Fibroblast of skin of right quadriceps (primary cell): ENCODE measurements around the gene ARHGEF10L.

Experiments
- DNase-seq: peaks from one replicate; pipeline ENCODE4 v3.0.0-alpha.2; 2013

The ARHGEF10L gene

GRCh38 chr1:17665950-17666720 lies 126.6 kb downstream of the ARHGEF10L start:
- DNase-seq, result peak; percentile 18

GRCh38 chr1:17667641-17668040 lies 128.1 kb downstream of the ARHGEF10L start:
- DNase-seq, result no peak

- DNase-seq, result no peak
Observed at GRCh38 chr1:17668195-17668594, 128.7 kb downstream of the ARHGEF10L start.

- DNase-seq, result no peak
Observed at GRCh38 chr1:17668624-17669175, 129.2 kb downstream of the ARHGEF10L start.

- no peak for DNase-seq
Observed at GRCh38 chr1:17669305-17669704, 129.8 kb downstream of the ARHGEF10L start.

GRCh38 chr1:17669866-17670451 lies 130.5 kb downstream of the ARHGEF10L start:
- DNase-seq, result no peak

- DNase-seq, result no peak
Observed at GRCh38 chr1:17670587-17671313, 131.3 kb downstream of the ARHGEF10L start.

GRCh38 chr1:17671314-17671705 lies 131.8 kb downstream of the ARHGEF10L start:
- DNase-seq, result no peak

GRCh38 chr1:17671741-17672140 lies 132.2 kb downstream of the ARHGEF10L start:
- DNase-seq, result no peak

GRCh38 chr1:17672226-17672625 lies 132.7 kb downstream of the ARHGEF10L start:
- DNase-seq, result peak; percentile 8

- DNase-seq, result no peak
Observed at GRCh38 chr1:17673329-17674072, 134.0 kb downstream of the ARHGEF10L start.

GRCh38 chr1:17674726-17675500 lies 135.4 kb downstream of the ARHGEF10L start:
- DNase-seq, result no peak

- no peak for DNase-seq
Observed at GRCh38 chr1:17675744-17676143, 136.2 kb downstream of the ARHGEF10L start.

GRCh38 chr1:17676387-17677060 lies 137.0 kb downstream of the ARHGEF10L start:
- DNase-seq, result no peak

GRCh38 chr1:17678011-17678410 lies 138.5 kb downstream of the ARHGEF10L start:
- DNase-seq, result no peak

GRCh38 chr1:17679856-17680255 lies 140.4 kb downstream of the ARHGEF10L start:
- DNase-seq, result no peak

- no peak for DNase-seq
Observed at GRCh38 chr1:17680308-17680707, 140.8 kb downstream of the ARHGEF10L start.

- DNase-seq, result no peak
Observed at GRCh38 chr1:17682400-17682799, 142.9 kb downstream of the ARHGEF10L start.

- no peak for DNase-seq
Observed at GRCh38 chr1:17683598-17683997, 144.1 kb downstream of the ARHGEF10L start.

GRCh38 chr1:17684810-17685209 lies 145.3 kb downstream of the ARHGEF10L start:
- no peak for DNase-seq

- DNase-seq, result no peak
Observed at GRCh38 chr1:17686258-17686657, 146.8 kb downstream of the ARHGEF10L start.
